SK-N-SH (cell line): ENCODE results near the gene SF3B6. TPM values are rescaled to one million over a fixed set of nuclear protein-coding genes. Genes with fewer than 3 reads are reported as not detected.

Source experiments
- CTCF ChIA-PET: fragments of 300-600, 350-600 bp; formaldehyde crosslinking; extraction: SDS; loops from one replicate; lab custom pipeline; 2021; lab: Yijun Ruan, JAX
- POLR2A ChIA-PET: fragments of 350-600 bp; sonication (Branson Sonifier 250); formaldehyde crosslinking; extraction: SDS; loops from one replicate; lab custom pipeline; 2020; ENCODE audit warnings: antibody characterized with exemption, inconsistent platforms; lab: Yijun Ruan, JAX
- DNase-seq: peaks from one replicate; pipeline ENCODE4 v3.0.0; 2012
- H2AFZ ChIP-seq: fragments of 200-600 bp; sonication (generic); 2 replicates; pipeline ENCODE4 v1.8.1; 2016; ENCODE audit warnings: antibody characterized with exemption, mild to moderate bottlenecking, low read depth
- H3F3A ChIP-seq: fragments of 200-600 bp; sonication (generic); replicated peaks from 2 replicates; pipeline ENCODE3; 2016; ENCODE audit warnings: antibody characterized with exemption, mild to moderate bottlenecking; ENCODE audit not compliant: insufficient read depth
- H3K27ac ChIP-seq, 2 experiments: fragments of 200-500 bp in 1 of 2; fragments of 200-600 bp in 1 of 2; sonication (Bioruptor generic) in 1 of 2; sonication (generic), shearing (Covaris generic) in 1 of 2; 2 replicates each; pipeline versions ENCODE4 v1.5.1 to v1.6.1; 2014 to 2016; ENCODE audit warnings: low read depth in 2 of 2, inconsistent platforms in 1 of 2, low read length in 1 of 2, mild to moderate bottlenecking in 1 of 2, mixed read lengths in 1 of 2
- H3K27me3 ChIP-seq: fragments of 200-600 bp; sonication (generic), shearing (Covaris generic); 2 replicates; pipeline ENCODE4 v1.6.1; 2016; ENCODE audit warnings: mixed run types; ENCODE audit not compliant: insufficient read depth
- H3K36me3 ChIP-seq, 2 experiments: fragments of 200-500 bp in 1 of 2; fragments of 200-600 bp in 1 of 2; sonication (Bioruptor generic) in 1 of 2; sonication (generic) in 1 of 2; replicated peaks in 1 of 2; 2 replicates each; pipeline versions ENCODE3 to v1.5.1; 2014 to 2016; ENCODE audit warnings: low read length in 1 of 2, mild to moderate bottlenecking in 1 of 2; ENCODE audit not compliant: insufficient read depth in 2 of 2, control insufficient read depth in 1 of 2
- H3K4me1 ChIP-seq, 2 experiments: fragments of 200-500 bp in 1 of 2; fragments of 200-600 bp in 1 of 2; sonication (Bioruptor generic) in 1 of 2; sonication (generic), shearing (Covaris generic) in 1 of 2; 2 replicates each; pipeline versions ENCODE4 v1.5.1 to v1.6.1; 2014 to 2016; ENCODE audit warnings: low read depth in 1 of 2, low read length in 1 of 2, mixed run types in 1 of 2; ENCODE audit not compliant: insufficient read depth in 2 of 2, control insufficient read depth in 1 of 2
- H3K4me2 ChIP-seq: fragments of 200-600 bp; sonication (generic), shearing (Covaris generic); 2 replicates; pipeline ENCODE4 v1.6.1; 2017; ENCODE audit warnings: mixed run types
- H3K4me3 ChIP-seq, 2 experiments: fragments of 200-500 bp in 1 of 2; fragments of 200-600 bp in 1 of 2; sonication (Bioruptor generic) in 1 of 2; sonication (generic), shearing (Covaris generic) in 1 of 2; 2 replicates each; pipeline versions ENCODE4 v1.5.1 to v1.8.1; 2014 to 2016; ENCODE audit warnings: low read depth in 2 of 2, inconsistent platforms in 1 of 2, low read length in 1 of 2, mild to moderate bottlenecking in 1 of 2, mixed read lengths in 1 of 2, moderate library complexity in 1 of 2
- H3K79me2 ChIP-seq: fragments of 200-600 bp; sonication (generic); 2 replicates; pipeline ENCODE4 v1.8.1; 2017; ENCODE audit warnings: mild to moderate bottlenecking; ENCODE audit not compliant: insufficient read depth
- H3K9ac ChIP-seq: fragments of 200-600 bp; sonication (generic); 2 replicates; pipeline ENCODE4 v1.6.1; 2017; ENCODE audit warnings: mixed run types
- H3K9me2 ChIP-seq: fragments of 200-600 bp; sonication (generic); 2 replicates; pipeline ENCODE4 v1.6.1; 2017; ENCODE audit warnings: mixed run types
- H3K9me3 ChIP-seq: fragments of 200-600 bp; sonication (generic); 2 replicates; pipeline ENCODE4 v1.6.1; 2017; ENCODE audit warnings: mixed run types, mild to moderate bottlenecking, moderate library complexity
- H4K20me1 ChIP-seq: fragments of 200-600 bp; sonication (generic); 2 replicates; pipeline ENCODE4 v1.6.1; 2017; ENCODE audit warnings: mild to moderate bottlenecking, mixed run types; ENCODE audit not compliant: insufficient read depth
- CHD2 ChIP-seq: fragments of 150-350 bp; IDR thresholded peaks from 2 replicates; pipeline ENCODE4 v1.6.1; 2018; ENCODE audit warnings: low read length; ENCODE audit not compliant: partially characterized antibody
- CTCF ChIP-seq: fragments of 200-600 bp; sonication (generic); IDR thresholded peaks from 2 replicates; pipeline ENCODE4 v1.6.1; 2017; ENCODE audit warnings: antibody characterized with exemption, mild to moderate bottlenecking, moderate library complexity
- ELF1 ChIP-seq: IDR thresholded peaks from 2 replicates; pipeline ENCODE4 v1.4.0; 2012
- EP300 ChIP-seq, 2 experiments: IDR thresholded peaks; 2 replicates each; pipeline versions ENCODE4 v1.4.0 to v1.6.1; 2012; ENCODE audit warnings: borderline replicate concordance in 1 of 2, low read depth in 1 of 2, low read length in 1 of 2
- EZH2phosphoT487 ChIP-seq: fragments of 200-600 bp; sonication (generic); IDR thresholded peaks from 2 replicates; pipeline ENCODE4 v1.6.1; 2017; ENCODE audit warnings: low read depth, mixed run types, mild to moderate bottlenecking, antibody characterized with exemption, moderate library complexity, borderline replicate concordance
- FOSL2 ChIP-seq: IDR thresholded peaks from 2 replicates; pipeline ENCODE4 v1.4.0; 2012; ENCODE audit warnings: low read depth, mild to moderate bottlenecking, moderate library complexity, borderline replicate concordance
- FOXJ3 ChIP-seq: sonication (generic); formaldehyde crosslinking; IDR thresholded peaks from 2 replicates; pipeline ENCODE4 v1.5.1; 2020; ENCODE audit warnings: mild to moderate bottlenecking, missing genetic modification reagents
- FOXM1 ChIP-seq: IDR thresholded peaks from 2 replicates; pipeline ENCODE4 v1.4.0; 2012; ENCODE audit warnings: low read depth, mild to moderate bottlenecking
- GABPA ChIP-seq: IDR thresholded peaks from 2 replicates; pipeline ENCODE4 v1.4.0; 2012; ENCODE audit warnings: low read depth, mild to moderate bottlenecking
- JUND ChIP-seq: IDR thresholded peaks from 2 replicates; pipeline ENCODE4 v1.4.0; 2012
- MAX ChIP-seq: IDR thresholded peaks from 2 replicates; pipeline ENCODE4 v1.4.0; 2012; ENCODE audit warnings: low read depth
- MEF2A ChIP-seq: IDR thresholded peaks from 2 replicates; pipeline ENCODE4 v1.4.0; 2012; ENCODE audit warnings: low read depth, borderline replicate concordance
- NFIC ChIP-seq: IDR thresholded peaks from 2 replicates; pipeline ENCODE4 v1.4.0; 2012; ENCODE audit warnings: borderline replicate concordance
- NRF1 ChIP-seq: IDR thresholded peaks from 2 replicates; pipeline ENCODE4 v1.6.1; 2012; ENCODE audit warnings: low read depth, mild to moderate bottlenecking, low read length
- PBX3 ChIP-seq: IDR thresholded peaks from 2 replicates; pipeline ENCODE4; 2012
- POLR2AphosphoS5 ChIP-seq: IDR thresholded peaks from 2 replicates; pipeline ENCODE4 v1.6.1; 2012; ENCODE audit warnings: low read depth, low read length
- RAD21 ChIP-seq: IDR thresholded peaks from 2 replicates; pipeline ENCODE4 v1.6.1; 2012; ENCODE audit warnings: mild to moderate bottlenecking, low read length
- RCOR1 ChIP-seq: fragments of 150-350 bp; IDR thresholded peaks from 2 replicates; pipeline ENCODE4 v1.6.1; 2017; ENCODE audit warnings: antibody characterized with exemption, low read length
- RFX5 ChIP-seq: IDR thresholded peaks from 2 replicates; pipeline ENCODE4 v1.6.1; 2012; ENCODE audit warnings: mild to moderate bottlenecking, improper control_type of control experiment, low read length
- RXRA ChIP-seq: IDR thresholded peaks from 2 replicates; pipeline ENCODE4 v1.4.0; 2012; ENCODE audit warnings: low read depth, mild to moderate bottlenecking, borderline replicate concordance
- SIN3A ChIP-seq: IDR thresholded peaks from 2 replicates; pipeline ENCODE4 v1.6.1; 2012; ENCODE audit warnings: low read depth, mild to moderate bottlenecking, low read length, moderate library complexity, borderline replicate concordance
- SMC3 ChIP-seq: IDR thresholded peaks from 2 replicates; pipeline ENCODE4 v1.6.1; 2012; ENCODE audit warnings: low read depth, low read length, improper control_type of control experiment
- TCF12 ChIP-seq: IDR thresholded peaks from 2 replicates; pipeline ENCODE4 v1.4.0; 2012
- TEAD4 ChIP-seq: IDR thresholded peaks from 2 replicates; pipeline ENCODE4 v1.4.0; 2012; ENCODE audit warnings: mild to moderate bottlenecking, borderline replicate concordance; ENCODE audit not compliant: insufficient read depth
- USF1 ChIP-seq: IDR thresholded peaks from 2 replicates; pipeline ENCODE4 v1.4.0; 2012; ENCODE audit warnings: low read depth, borderline replicate concordance
- YY1 ChIP-seq: IDR thresholded peaks from 2 replicates; pipeline ENCODE4 v1.4.0; 2012; ENCODE audit warnings: low read depth, mild to moderate bottlenecking
- WGBS: methylation state at CpG from one replicate; pipeline ENCODE4 v1.1.6; 2017; ENCODE audit warnings: low lambda C conversion rate; 5-methylcytosine and 5-hydroxymethylcytosine counted together
- polyA plus RNA-seq, 3 experiments: library from polyadenylated mRNA; depleted of rRNA; stranded (reverse); fragments of >200 nt; gene quantifications; 2 replicates each; pipeline ENCODE4 v1.2.3, GENCODE V29; 2012
- TF ChIP-seq, protein P1 (sequence below): IDR thresholded peaks from 2 replicates; pipeline ENCODE4 v1.4.0; 2012; ENCODE audit warnings: low read depth, borderline replicate concordance

Gene SF3B6, protein sequence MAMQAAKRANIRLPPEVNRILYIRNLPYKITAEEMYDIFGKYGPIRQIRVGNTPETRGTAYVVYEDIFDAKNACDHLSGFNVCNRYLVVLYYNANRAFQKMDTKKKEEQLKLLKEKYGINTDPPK
- 275 and 295 TPM in 2 replicates for polyA plus RNA-seq (2012; rRNA removed)
- polyA plus RNA-seq (2012; cell fraction: cytosol; rRNA removed), result 400 and 550 TPM in 2 replicates
- polyA plus RNA-seq (2012; cell fraction: nucleus; rRNA removed), result 99.6 and 106 TPM in 2 replicates

- Histone ChIP-seq H3K4me1 (peaks cover 7% of the 10 kb centered on the region in 2 experiments; a peak in 2 of 4 replicates), H3K27me3 (no peaks in the 10 kb centered on the region), H2AFZ (peak within 1 kb of the TSS; percentile 67; the same call in 1 of the 2 replicates), H3K4me2 (peak within 1 kb of the TSS; percentile 85), H3F3A (peaks cover 27% of the 10 kb centered on the region), H4K20me1 (no peaks in the 10 kb centered on the region), H3K79me2 (peaks cover 49% of the 10 kb centered on the region), H3K9me3 (no peaks in the 10 kb centered on the region), H3K9ac (peak within 1 kb of the TSS; percentile 76), H3K27ac (peak within 1 kb of the TSS; percentile 79 to 91), H3K36me3 (peaks cover 36 to 48% of the 10 kb centered on the region in 2 experiments), H3K9me2 (no peaks in the 10 kb centered on the region), H3K4me3 (peak within 1 kb of the TSS; percentile 82)
- POLR2A ChIA-PET, result interaction anchor here (0.5 to 2.0 kb wide), 14 partner anchors 9 to 1177 kb away, joined by 3 to 25 read pairs (median 4); partner anchors contain the start of genes ATAD2B, FKBP1B, ITSN2 and PFN4
- CTCF ChIA-PET, result interaction anchor here (0.6 to 5.6 kb wide), 9 partner anchors 9 to 752 kb away, joined by 3 to 34 read pairs (median 4); partner anchors contain the start of genes ATAD2B, FKBP1B and TP53I3
- WGBS, result 2% methylated on average over 62 of the region's 64 CpGs
- DNase-seq, result peak; percentile 96
- TF ChIP-seq FOSL2, result no peak; the same call in 1 of the 2 replicates
- TF ChIP-seq TEAD4, result peak; percentile 39; the same call in 1 of the 2 replicates
- TF ChIP-seq FOXJ3 (CRISPR knock-in tag), result peak; percentile 93
- no peak for TF ChIP-seq RAD21
- TF ChIP-seq YY1, result peak; percentile 78
- TF ChIP-seq MEF2A, result peak; percentile 5; the same call in 1 of the 2 replicates
- peak; percentile 97 for TF ChIP-seq POLR2AphosphoS5
- TF ChIP-seq FOXM1, result no peak
- TF ChIP-seq NFIC, result peak; percentile 70; the same call in 1 of the 2 replicates
- TF ChIP-seq RFX5, result peak; percentile 63
- TF ChIP-seq EP300 (IDR thresholded peaks at IDR 0.05; ENCODE audit: borderline replicate concordance in 1 of 2, low read depth in 1 of 2, low read length in 1 of 2), result peak; percentile 63 to 67; a peak in 2 of 4 replicates
- no peak for TF ChIP-seq EZH2phosphoT487
- TF ChIP-seq CHD2, result peak; percentile 97
- peak; percentile 99 for TF ChIP-seq GABPA
- TF ChIP-seq USF1, result no peak
- peak; percentile 31; the same call in 1 of the 2 replicates for TF ChIP-seq JUND
- TF ChIP-seq NRF1, result no peak
- peak; percentile 98; the same call in 1 of the 2 replicates for TF ChIP-seq SIN3A
- peak; percentile 81 for TF ChIP-seq PBX3
- TF ChIP-seq RXRA, result no peak
- TF ChIP-seq CTCF, result no peak
- peak; percentile 97 for TF ChIP-seq MAX
- TF ChIP-seq ELF1, result peak; percentile 98
- TF ChIP-seq, protein P1, sequence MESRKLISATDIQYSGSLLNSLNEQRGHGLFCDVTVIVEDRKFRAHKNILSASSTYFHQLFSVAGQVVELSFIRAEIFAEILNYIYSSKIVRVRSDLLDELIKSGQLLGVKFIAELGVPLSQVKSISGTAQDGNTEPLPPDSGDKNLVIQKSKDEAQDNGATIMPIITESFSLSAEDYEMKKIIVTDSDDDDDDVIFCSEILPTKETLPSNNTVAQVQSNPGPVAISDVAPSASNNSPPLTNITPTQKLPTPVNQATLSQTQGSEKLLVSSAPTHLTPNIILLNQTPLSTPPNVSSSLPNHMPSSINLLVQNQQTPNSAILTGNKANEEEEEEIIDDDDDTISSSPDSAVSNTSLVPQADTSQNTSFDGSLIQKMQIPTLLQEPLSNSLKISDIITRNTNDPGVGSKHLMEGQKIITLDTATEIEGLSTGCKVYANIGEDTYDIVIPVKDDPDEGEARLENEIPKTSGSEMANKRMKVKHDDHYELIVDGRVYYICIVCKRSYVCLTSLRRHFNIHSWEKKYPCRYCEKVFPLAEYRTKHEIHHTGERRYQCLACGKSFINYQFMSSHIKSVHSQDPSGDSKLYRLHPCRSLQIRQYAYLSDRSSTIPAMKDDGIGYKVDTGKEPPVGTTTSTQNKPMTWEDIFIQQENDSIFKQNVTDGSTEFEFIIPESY, result peak; percentile 91
- TF ChIP-seq SMC3, result no peak
- TF ChIP-seq RCOR1, result peak; percentile 87
- peak; percentile 65; the same call in 1 of the 2 replicates for TF ChIP-seq TCF12
Measured at GRCh38 chr2:24075915-24076848, at the start of gene SF3B6. Gene SF3B6 (minus strand): TSS chr2:24076326. CDS start chr2:24076229, 97 bp downstream.
